ENCODE results near the gene CCL7.

CCL7 gene

GRCh38 chr17:34246446-34246845, 23.6 kb upstream of the CCL7 start:
- in situ Hi-C loops (cut with MboI; ENCODE audit: low sequenced_read_pairs) = no loop called here

GRCh38 chr17:34246881-34247280, 23.1 kb upstream of the CCL7 start:
- in situ Hi-C loops (cut with MboI; ENCODE audit: low sequenced_read_pairs) = no loop called here

- in situ Hi-C loops (cut with MboI; ENCODE audit: low sequenced_read_pairs) = no loop called here
These were observed 21.5 kb upstream of the CCL7 start for GRCh38 chr17:34248511-34249024.

- in situ Hi-C loops (cut with MboI; ENCODE audit: low sequenced_read_pairs) = no loop called here
These were observed 21.0 kb upstream of the CCL7 start for GRCh38 chr17:34249061-34249460.

- in situ Hi-C loops (cut with MboI; ENCODE audit: low sequenced_read_pairs) = no loop called here
These were observed 20.5 kb upstream of the CCL7 start for GRCh38 chr17:34249478-34249877.

GRCh38 chr17:34251186-34251585, 18.8 kb upstream of the CCL7 start:
- in situ Hi-C loops (cut with MboI; ENCODE audit: low sequenced_read_pairs) = loop anchor here (25.0 kb wide), 1 partner anchor 111 kb away; the partner anchor contains the start of genes CCL1 and CCL13

GRCh38 chr17:34252095-34252443, 18.0 kb upstream of the CCL7 start:
- in situ Hi-C loops (cut with MboI; ENCODE audit: low sequenced_read_pairs) = loop anchor here (25.0 kb wide), 1 partner anchor 110 kb away; the partner anchor contains the start of genes CCL1 and CCL13

GRCh38 chr17:34252444-34253138, 17.4 kb upstream of the CCL7 start:
- in situ Hi-C loops (cut with MboI; ENCODE audit: low sequenced_read_pairs) = loop anchor here (25.0 kb wide), 1 partner anchor 110 kb away; the partner anchor contains the start of genes CCL1 and CCL13

- in situ Hi-C loops (cut with MboI; ENCODE audit: low sequenced_read_pairs) = loop anchor here (25.0 kb wide), 1 partner anchor 109 kb away; the partner anchor contains the start of genes CCL1 and CCL13
These were observed 16.9 kb upstream of the CCL7 start for GRCh38 chr17:34253139-34253525.

- in situ Hi-C loops (cut with MboI; ENCODE audit: low sequenced_read_pairs) = loop anchor here (25.0 kb wide), 1 partner anchor 108 kb away; the partner anchor contains the start of genes CCL1 and CCL13
These were observed 15.9 kb upstream of the CCL7 start for GRCh38 chr17:34254146-34254545.

GRCh38 chr17:34254651-34255380, 15.2 kb upstream of the CCL7 start, which contains the start of gene CCL2:
Gene CCL2, plus strand, starts transcription at chr17:34255285. Its CDS starts 65 bp downstream, at chr17:34255350.
- in situ Hi-C loops (cut with MboI; ENCODE audit: low sequenced_read_pairs) = loop anchor here (25.0 kb wide), 1 partner anchor 107 kb away; the partner anchor contains the start of genes CCL1 and CCL13

GRCh38 chr17:34255381-34255732, 14.7 kb upstream of the CCL7 start:
- in situ Hi-C loops (cut with MboI; ENCODE audit: low sequenced_read_pairs) = loop anchor here (25.0 kb wide), 1 partner anchor 107 kb away; the partner anchor contains the start of genes CCL1 and CCL13

- in situ Hi-C loops (cut with MboI; ENCODE audit: low sequenced_read_pairs) = loop anchor here (25.0 kb wide), 1 partner anchor 106 kb away; the partner anchor contains the start of genes CCL1 and CCL13
These were observed 14.2 kb upstream of the CCL7 start for GRCh38 chr17:34255841-34256240.

- in situ Hi-C loops (cut with MboI; ENCODE audit: low sequenced_read_pairs) = loop anchor here (25.0 kb wide), 1 partner anchor 105 kb away; the partner anchor contains the start of genes CCL1 and CCL13
These were observed 12.6 kb upstream of the CCL7 start for GRCh38 chr17:34257299-34257985.

- in situ Hi-C loops (cut with MboI; ENCODE audit: low sequenced_read_pairs) = loop anchor here (25.0 kb wide), 1 partner anchor 104 kb away; the partner anchor contains the start of genes CCL1 and CCL13
These were observed 12.1 kb upstream of the CCL7 start for GRCh38 chr17:34257986-34258326.

GRCh38 chr17:34259146-34259545, 10.9 kb upstream of the CCL7 start:
- in situ Hi-C loops (cut with MboI; ENCODE audit: low sequenced_read_pairs) = loop anchor here (25.0 kb wide), 1 partner anchor 103 kb away; the partner anchor contains the start of genes CCL1 and CCL13

- in situ Hi-C loops (cut with MboI; ENCODE audit: low sequenced_read_pairs) = loop anchor here (25.0 kb wide), 1 partner anchor 101 kb away; the partner anchor contains the start of genes CCL1 and CCL13
These were observed 9.2 kb upstream of the CCL7 start for GRCh38 chr17:34260861-34261260.

- in situ Hi-C loops (cut with MboI; ENCODE audit: low sequenced_read_pairs) = loop anchor here (25.0 kb wide), 1 partner anchor 101 kb away; the partner anchor contains the start of genes CCL1 and CCL13
These were observed 8.3 kb upstream of the CCL7 start for GRCh38 chr17:34261568-34262337.

- in situ Hi-C loops (cut with MboI; ENCODE audit: low sequenced_read_pairs) = loop anchor here (25.0 kb wide), 1 partner anchor 97 kb away; the partner anchor contains the start of genes CCL1 and CCL13
These were observed 4.3 kb upstream of the CCL7 start for GRCh38 chr17:34265711-34266110.

GRCh38 chr17:34275881-34276280, 5.9 kb downstream of the CCL7 start:
- in situ Hi-C loops (cut with MboI; ENCODE audit: low sequenced_read_pairs) = no loop called here

All from HL-60/S4 treated with phorbol 12-myristate 13-acetate at 8.2 ng/mL for 4 days and 3 days (cell line).